HFFc6 (cell line): ENCODE data around the gene APBA3. TPM values are rescaled to one million over a fixed set of nuclear protein-coding genes. Genes with fewer than 3 reads are reported as not detected.

Experiments
- DNase-seq: peaks from one replicate; pipeline ENCODE4 v3.0.0-alpha.2; 2018
- H3K27ac Mint-ChIP-seq: 2 replicates; pipeline ENCODE4 v1.8.0; 2020; ENCODE audit warnings: mild to moderate bottlenecking, mixed read lengths
- H3K27me3 Mint-ChIP-seq: 2 replicates; pipeline ENCODE4 v1.8.0; 2021; ENCODE audit warnings: mild to moderate bottlenecking, moderate library complexity, mixed read lengths; ENCODE audit not compliant: insufficient read depth
- H3K36me3 Mint-ChIP-seq: 2 replicates; pipeline ENCODE4 v1.8.0; 2021; ENCODE audit warnings: low read depth, mixed read lengths
- H3K4me1 Mint-ChIP-seq: 2 replicates; pipeline ENCODE4 v1.8.0; 2020; ENCODE audit warnings: low read depth, mixed read lengths
- H3K4me3 Mint-ChIP-seq: 2 replicates; pipeline ENCODE4 v1.8.0; 2020; ENCODE audit warnings: mild to moderate bottlenecking, moderate library complexity, mixed read lengths
- H3K9me3 Mint-ChIP-seq: 2 replicates; pipeline ENCODE4 v1.8.0; 2020; ENCODE audit warnings: mild to moderate bottlenecking, mixed read lengths
- CTCF ChIP-seq: fragments of 200-600 bp; sonication (generic); IDR thresholded peaks from 2 replicates; pipeline ENCODE4 v1.5.0; 2021; ENCODE audit warnings: antibody characterized with exemption, mild to moderate bottlenecking
- total RNA-seq, 6 experiments: library from RNA; stranded (reverse); fragmentation: NEBNext Ultra II Directional; extraction: Animal tissue kit (Norgen Biotek cat#: 25700); gene quantifications; 2 replicates in 1 of 6; 3 replicates in 5 of 6; pipeline ENCODE4 v1.2.3, GENCODE V29; 2021

The APBA3 gene
- total RNA-seq, 6 experiments from 2014 or later = 9.1 to 13.8 (median 10.4) TPM

GRCh38 chr19:3771906-3772455 lies 10.5 kb upstream of the APBA3 start, which contains the start of gene RAX2:
Gene RAX2 (minus strand): TSS chr19:3772228. CDS start chr19:3771742, 486 bp downstream.
- Mint-ChIP-seq H3K9me3 (no peaks in the 10 kb centered on the region), H3K27me3 (peaks cover 10% of the 10 kb centered on the region), H3K27ac (no peak within 1 kb of the TSS), H3K4me1 (no peaks in the 10 kb centered on the region), H3K4me3 (no peak within 1 kb of the TSS), H3K36me3 (no peaks in the 10 kb centered on the region)
- no peak for DNase-seq
- no peak for TF ChIP-seq CTCF

DNA sequence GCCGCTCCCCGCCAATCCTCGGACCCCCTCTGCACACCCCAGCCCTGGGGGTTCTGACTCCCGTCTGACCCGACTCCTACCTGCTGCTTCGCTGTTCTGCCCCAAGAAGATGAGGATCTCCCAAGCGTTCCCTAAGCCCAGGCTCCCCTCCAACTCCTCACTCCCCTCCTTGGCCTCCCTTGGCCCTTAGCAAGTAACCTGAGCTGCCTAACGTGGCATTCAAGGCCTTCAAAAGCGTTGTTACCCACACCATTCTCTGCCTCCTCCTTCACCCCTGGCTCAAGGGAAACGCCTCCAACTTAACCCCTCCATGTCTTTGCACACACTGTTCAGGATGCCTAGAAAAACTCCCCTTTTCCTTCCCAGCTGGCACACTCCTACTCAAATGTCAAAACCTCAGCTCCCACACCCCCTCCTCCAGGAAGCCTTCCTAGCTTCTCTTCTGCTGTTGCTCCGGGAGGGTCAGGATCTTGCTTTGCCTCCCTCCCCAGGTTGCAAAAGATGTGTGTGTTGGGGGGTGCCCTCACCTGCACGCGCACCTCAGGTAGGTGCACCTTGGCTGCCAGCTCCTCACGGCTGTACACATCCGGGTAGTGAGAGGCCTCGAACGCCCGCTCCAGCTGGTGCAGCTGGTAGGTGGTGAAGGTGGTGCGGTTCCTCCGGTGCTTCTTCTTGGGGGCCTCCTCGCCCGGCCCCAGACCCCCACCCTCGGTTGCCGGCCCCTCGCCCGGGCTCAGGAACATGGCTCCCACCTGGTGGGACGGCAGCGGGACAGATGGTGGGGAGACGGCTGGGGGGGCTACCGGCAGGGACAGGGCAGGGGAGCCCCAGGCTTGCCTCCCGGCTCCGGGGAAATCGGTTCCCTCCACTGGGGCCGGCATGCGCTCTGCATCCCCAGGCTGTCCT lies 9.8 kb upstream of the APBA3 start:
- H3K27ac Mint-ChIP-seq = no peak overlapping the region
- H3K9me3 Mint-ChIP-seq = no peaks in the 10 kb centered on the region
- no peaks in the 10 kb centered on the region for H3K4me1 Mint-ChIP-seq
- H3K4me3 Mint-ChIP-seq = no peak overlapping the region
- no peak for DNase-seq
- H3K36me3 Mint-ChIP-seq = peaks cover 4% of the 10 kb centered on the region; the same call in 1 of the 2 replicates
- peaks cover 10% of the 10 kb centered on the region for H3K27me3 Mint-ChIP-seq
- TF ChIP-seq CTCF = no peak

GRCh38 chr19:3770136-3770999 lies 8.9 kb upstream of the APBA3 start:
- Mint-ChIP-seq H3K27ac (no peak overlapping the region), H3K4me3 (no peak overlapping the region), H3K9me3 (no peaks in the 10 kb centered on the region), H3K27me3 (peaks cover 10% of the 10 kb centered on the region), H3K4me1 (no peaks in the 10 kb centered on the region), H3K36me3 (peaks cover 4% of the 10 kb centered on the region; the same call in 1 of the 2 replicates)
- no peak for DNase-seq
- TF ChIP-seq CTCF = no peak

- H3K4me3 Mint-ChIP-seq = no peak overlapping the region
- no peaks in the 10 kb centered on the region for H3K4me1 Mint-ChIP-seq
- DNase-seq = no peak
- TF ChIP-seq CTCF = no peak
- H3K9me3 Mint-ChIP-seq = no peaks in the 10 kb centered on the region
- H3K27me3 Mint-ChIP-seq = peaks cover 7% of the 10 kb centered on the region
- no peak overlapping the region for H3K27ac Mint-ChIP-seq
- H3K36me3 Mint-ChIP-seq = peaks cover 4% of the 10 kb centered on the region; the same call in 1 of the 2 replicates
Observed at GRCh38 chr19:3769494-3769893, 8.0 kb upstream of the APBA3 start.

- DNase-seq = no peak
- Mint-ChIP-seq H3K4me1 (no peaks in the 10 kb centered on the region), H3K9me3 (no peaks in the 10 kb centered on the region), H3K27me3 (peaks cover 2% of the 10 kb centered on the region), H3K36me3 (peaks cover 4% of the 10 kb centered on the region; the same call in 1 of the 2 replicates), H3K4me3 (no peak overlapping the region), H3K27ac (no peak overlapping the region)
- TF ChIP-seq CTCF = no peak
Observed at GRCh38 chr19:3768748-3769099, 7.2 kb upstream of the APBA3 start.
